NK-92 (cell line): ENCODE measurements around the gene USP50.
"Not testable (repeated sequence)": the region's sequence is repeated elsewhere in the genome, so short reads cannot be mapped to it uniquely, and the experiment has no call there.

Source experiments
- DNase-seq: peaks from one replicate; lab custom pipeline; 2025; ENCODE audit not compliant: unreplicated experiment; lab: John Stamatoyannopoulos, UW

The USP50 gene

GRCh38 chr15:50505656-50506055 lies 40.8 kb downstream of the USP50 start:
- not testable (repeated sequence) for DNase-seq

GRCh38 chr15:50503144-50503543 lies 43.3 kb downstream of the USP50 start:
- no peak for DNase-seq

- no peak for DNase-seq
Observed at GRCh38 chr15:50501815-50502214, 44.7 kb downstream of the USP50 start.

- DNase-seq = no peak
Observed at GRCh38 chr15:50500352-50500751, 46.1 kb downstream of the USP50 start.

- no peak for DNase-seq
Observed at GRCh38 chr15:50496692-50497091, 49.8 kb downstream of the USP50 start.

- not testable (repeated sequence) for DNase-seq
Observed at GRCh38 chr15:50494547-50494946, 51.9 kb downstream of the USP50 start.

GRCh38 chr15:50493625-50494024 lies 52.8 kb downstream of the USP50 start:
- no peak for DNase-seq

GRCh38 chr15:50487287-50487686 lies 59.2 kb downstream of the USP50 start:
- no peak for DNase-seq

GRCh38 chr15:50485389-50485788 lies 61.1 kb downstream of the USP50 start:
- DNase-seq = no peak

GRCh38 chr15:50484781-50485180 lies 61.7 kb downstream of the USP50 start:
- no peak for DNase-seq

GRCh38 chr15:50476143-50476542 lies 70.3 kb downstream of the USP50 start:
- no peak for DNase-seq

GRCh38 chr15:50471072-50471471 lies 75.4 kb downstream of the USP50 start:
- DNase-seq = no peak

- no peak for DNase-seq
Observed at GRCh38 chr15:50463423-50464358, 82.8 kb downstream of the USP50 start.

GRCh38 chr15:50458348-50459112 lies 87.9 kb downstream of the USP50 start:
- DNase-seq = no peak

- DNase-seq = no peak
Observed at GRCh38 chr15:50452927-50453326, 93.5 kb downstream of the USP50 start.
